22Rv1 (cell line): ENCODE data around the gene GMPPB.

Source experiments
- H3K27ac ChIP-seq: fragments of 450-650 bp; 2 replicates; pipeline ENCODE4 v1.5.1; 2017
- CTCF ChIP-seq: fragments of 450-650 bp; IDR thresholded peaks from 2 replicates; pipeline ENCODE4 v1.5.1; 2017; ENCODE audit warnings: mild to moderate bottlenecking
- ZFX ChIP-seq: fragments of 450-650 bp; IDR thresholded peaks from 2 replicates; pipeline ENCODE4 v1.6.1; 2017; ENCODE audit warnings: antibody characterized with exemption, borderline replicate concordance

GMPPB gene

DNA sequence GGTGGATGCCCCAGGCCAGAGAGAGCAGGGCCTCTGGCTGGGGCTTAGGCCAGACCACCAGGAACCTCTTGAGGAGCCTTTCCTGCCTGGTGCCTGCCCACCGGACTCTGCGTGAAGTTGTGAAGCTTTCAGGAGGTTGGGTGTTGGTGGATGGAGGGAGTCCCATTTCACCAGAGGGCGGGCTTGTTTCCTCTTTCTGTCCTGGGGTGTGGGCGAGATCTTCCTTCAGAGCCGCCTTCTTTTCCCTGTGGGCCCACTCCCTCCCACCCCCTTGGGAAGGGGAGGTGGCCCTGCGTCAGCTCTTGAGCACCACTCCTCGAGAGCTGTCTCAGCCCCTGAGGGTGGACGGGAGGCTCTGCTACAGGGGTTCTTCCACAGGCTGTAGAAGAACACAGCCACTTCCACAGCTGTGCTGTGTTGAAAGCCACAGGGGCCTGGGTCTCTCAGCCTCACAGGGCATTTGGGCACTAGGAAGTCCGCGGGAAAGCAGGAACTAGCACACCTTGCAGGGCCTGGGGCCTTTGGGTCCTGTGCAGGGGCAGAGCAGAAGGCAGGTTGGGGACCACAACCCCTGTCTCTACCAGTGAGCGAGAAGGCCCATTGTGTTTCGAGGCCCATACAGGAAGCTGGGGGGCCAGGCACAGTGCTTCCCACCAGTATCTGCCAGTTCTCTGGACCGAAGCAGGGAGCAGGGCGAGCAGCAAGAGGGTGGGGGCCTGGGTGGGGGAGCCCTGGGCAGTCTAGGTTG is 6.4 kb downstream of the GMPPB start:
- H3K27ac ChIP-seq = no peak overlapping the region; the same call in 1 of the 2 replicates

DNA sequence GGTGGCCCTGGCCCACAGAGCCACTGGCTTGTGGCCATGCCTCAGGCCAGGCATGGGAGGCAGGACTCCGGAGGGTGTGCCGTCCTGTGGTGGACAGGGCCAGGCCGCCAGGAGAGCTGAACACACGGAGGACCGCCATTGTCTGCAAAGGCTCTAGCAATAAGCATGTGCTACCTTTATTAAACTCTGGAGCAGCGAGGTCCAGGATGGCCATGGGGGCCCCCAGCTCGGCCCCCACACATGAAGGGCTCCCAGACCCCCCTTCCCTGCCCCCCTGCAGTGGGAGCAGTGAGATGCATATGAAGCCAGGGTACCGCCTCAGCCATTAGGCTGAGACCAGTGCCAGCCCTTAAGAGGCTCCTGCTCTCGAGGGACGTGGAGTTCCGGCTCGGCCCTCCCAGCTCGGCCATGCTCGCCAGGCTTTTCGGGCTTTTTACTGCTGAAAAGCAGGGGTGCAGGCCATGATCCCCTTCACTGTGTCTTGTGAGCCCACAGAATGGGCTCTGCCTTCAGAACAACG is 7.0 kb downstream of the GMPPB start:
- H3K27ac ChIP-seq = no peak overlapping the region
- TF ChIP-seq ZFX (no peak), CTCF (no peak)

More for the DNA sequence above, 6.4 kb downstream of the GMPPB start:
- TF ChIP-seq CTCF = no peak
- TF ChIP-seq ZFX = no peak

DNA sequence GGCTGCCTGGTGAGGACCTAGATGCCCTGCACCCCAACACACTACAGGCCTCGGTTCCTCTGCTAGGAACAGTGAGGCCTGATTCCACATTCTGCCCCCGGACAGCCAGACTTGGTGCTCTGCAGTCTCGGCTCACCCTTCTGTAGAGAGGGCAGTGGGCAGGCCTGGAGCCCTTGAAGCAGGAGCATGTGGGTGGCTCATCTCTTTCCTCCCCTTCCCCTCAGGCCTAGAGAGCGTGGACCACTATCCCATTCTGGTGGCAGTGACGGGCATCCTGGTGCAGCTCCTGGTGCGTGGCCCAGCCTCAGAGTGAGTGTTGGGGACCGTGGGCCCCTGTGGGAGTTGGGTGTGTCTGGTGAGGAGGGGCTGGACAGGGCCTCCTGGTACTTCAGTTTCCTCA is 7.6 kb downstream of the GMPPB start:
- TF ChIP-seq ZFX = no peak
- TF ChIP-seq CTCF = no peak
- no peak overlapping the region for H3K27ac ChIP-seq

DNA sequence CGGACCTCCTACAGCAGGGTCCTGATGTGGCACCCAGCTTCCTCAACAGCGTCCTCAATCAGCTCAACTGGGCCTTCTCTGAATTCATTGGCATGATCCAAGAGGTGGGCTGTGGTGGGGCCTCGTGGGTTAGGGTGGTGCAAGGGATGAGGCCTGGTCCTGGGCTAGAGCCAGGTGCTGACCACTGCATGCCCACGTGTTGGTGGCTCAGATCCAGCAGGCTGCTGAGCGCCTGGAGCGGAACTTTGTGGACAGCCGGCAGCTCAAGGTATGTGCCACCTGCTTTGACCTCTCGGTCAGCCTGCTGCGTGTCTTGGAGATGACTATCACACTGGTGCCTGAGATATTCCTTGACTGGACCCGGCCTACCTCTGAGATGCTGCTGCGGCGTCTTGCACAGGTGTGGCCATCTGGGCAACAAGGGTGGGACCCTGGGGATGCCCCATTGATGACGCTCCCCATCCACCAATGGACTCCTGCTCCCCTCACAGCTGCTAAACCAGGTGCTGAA is 8.1 kb downstream of the GMPPB start:
- no peak overlapping the region for H3K27ac ChIP-seq
- TF ChIP-seq CTCF (no peak), ZFX (no peak)

- H3K27ac ChIP-seq = no peak overlapping the region
- TF ChIP-seq CTCF (no peak), ZFX (no peak)
Observed at GRCh38 chr3:49714728-49715550, 8.8 kb downstream of the GMPPB start.

- TF ChIP-seq ZFX = no peak
- TF ChIP-seq CTCF = no peak
- no peak overlapping the region for H3K27ac ChIP-seq
Observed at GRCh38 chr3:49713336-49714105, 10.2 kb downstream of the GMPPB start.
